NB4 (cell line): Measurements from ENCODE around the gene ATP6V0E1.

Experiments used
- DNase-seq: peaks from one replicate; pipeline ENCODE4 v3.0.0; 2010; ENCODE audit warnings: low read depth
- H3K4me3 ChIP-seq: one replicate; pipeline ENCODE4 v1.5.1; 2011; ENCODE audit warnings: mild to moderate bottlenecking, low read depth, low read length, moderate library complexity
- MYC ChIP-seq: IDR thresholded peaks from 2 replicates; pipeline ENCODE4 v1.6.1; 2011; ENCODE audit warnings: low read depth, low read length
- POLR2A ChIP-seq: IDR thresholded peaks from 2 replicates; pipeline ENCODE4 v1.6.1; 2011; ENCODE audit warnings: mild to moderate bottlenecking; ENCODE audit not compliant: insufficient read length; ENCODE audit errors: extremely low read depth
- TF ChIP-seq, protein P1 (sequence below): IDR thresholded peaks from one replicate; pipeline ENCODE4 v1.5.1; 2012; ENCODE audit warnings: low read depth, low read length
- TF ChIP-seq, protein P2 (sequence below): IDR thresholded peaks from 2 replicates; pipeline ENCODE4 v1.6.1; 2011; ENCODE audit warnings: low read depth, low read length

Gene ATP6V0E1

GRCh38 chr5:172945151-172945550 is 38.4 kb upstream of the ATP6V0E1 start:
- no peak overlapping the region for H3K4me3 ChIP-seq
- DNase-seq, result no peak
- no peak for TF ChIP-seq MYC

- H3K4me3 ChIP-seq, result no peak overlapping the region
- DNase-seq, result no peak
- TF ChIP-seq, protein P1, sequence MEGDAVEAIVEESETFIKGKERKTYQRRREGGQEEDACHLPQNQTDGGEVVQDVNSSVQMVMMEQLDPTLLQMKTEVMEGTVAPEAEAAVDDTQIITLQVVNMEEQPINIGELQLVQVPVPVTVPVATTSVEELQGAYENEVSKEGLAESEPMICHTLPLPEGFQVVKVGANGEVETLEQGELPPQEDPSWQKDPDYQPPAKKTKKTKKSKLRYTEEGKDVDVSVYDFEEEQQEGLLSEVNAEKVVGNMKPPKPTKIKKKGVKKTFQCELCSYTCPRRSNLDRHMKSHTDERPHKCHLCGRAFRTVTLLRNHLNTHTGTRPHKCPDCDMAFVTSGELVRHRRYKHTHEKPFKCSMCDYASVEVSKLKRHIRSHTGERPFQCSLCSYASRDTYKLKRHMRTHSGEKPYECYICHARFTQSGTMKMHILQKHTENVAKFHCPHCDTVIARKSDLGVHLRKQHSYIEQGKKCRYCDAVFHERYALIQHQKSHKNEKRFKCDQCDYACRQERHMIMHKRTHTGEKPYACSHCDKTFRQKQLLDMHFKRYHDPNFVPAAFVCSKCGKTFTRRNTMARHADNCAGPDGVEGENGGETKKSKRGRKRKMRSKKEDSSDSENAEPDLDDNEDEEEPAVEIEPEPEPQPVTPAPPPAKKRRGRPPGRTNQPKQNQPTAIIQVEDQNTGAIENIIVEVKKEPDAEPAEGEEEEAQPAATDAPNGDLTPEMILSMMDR, result no peak
- TF ChIP-seq POLR2A (no peak), MYC (no peak)
- TF ChIP-seq, protein P2, sequence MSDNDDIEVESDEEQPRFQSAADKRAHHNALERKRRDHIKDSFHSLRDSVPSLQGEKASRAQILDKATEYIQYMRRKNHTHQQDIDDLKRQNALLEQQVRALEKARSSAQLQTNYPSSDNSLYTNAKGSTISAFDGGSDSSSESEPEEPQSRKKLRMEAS, result no peak
Observed at GRCh38 chr5:172946146-172946545, 37.4 kb upstream of the ATP6V0E1 start.

GRCh38 chr5:172949426-172949825 is 34.1 kb upstream of the ATP6V0E1 start:
- no peak overlapping the region for H3K4me3 ChIP-seq
- TF ChIP-seq, protein P1, result no peak
- no peak for DNase-seq

DNA sequence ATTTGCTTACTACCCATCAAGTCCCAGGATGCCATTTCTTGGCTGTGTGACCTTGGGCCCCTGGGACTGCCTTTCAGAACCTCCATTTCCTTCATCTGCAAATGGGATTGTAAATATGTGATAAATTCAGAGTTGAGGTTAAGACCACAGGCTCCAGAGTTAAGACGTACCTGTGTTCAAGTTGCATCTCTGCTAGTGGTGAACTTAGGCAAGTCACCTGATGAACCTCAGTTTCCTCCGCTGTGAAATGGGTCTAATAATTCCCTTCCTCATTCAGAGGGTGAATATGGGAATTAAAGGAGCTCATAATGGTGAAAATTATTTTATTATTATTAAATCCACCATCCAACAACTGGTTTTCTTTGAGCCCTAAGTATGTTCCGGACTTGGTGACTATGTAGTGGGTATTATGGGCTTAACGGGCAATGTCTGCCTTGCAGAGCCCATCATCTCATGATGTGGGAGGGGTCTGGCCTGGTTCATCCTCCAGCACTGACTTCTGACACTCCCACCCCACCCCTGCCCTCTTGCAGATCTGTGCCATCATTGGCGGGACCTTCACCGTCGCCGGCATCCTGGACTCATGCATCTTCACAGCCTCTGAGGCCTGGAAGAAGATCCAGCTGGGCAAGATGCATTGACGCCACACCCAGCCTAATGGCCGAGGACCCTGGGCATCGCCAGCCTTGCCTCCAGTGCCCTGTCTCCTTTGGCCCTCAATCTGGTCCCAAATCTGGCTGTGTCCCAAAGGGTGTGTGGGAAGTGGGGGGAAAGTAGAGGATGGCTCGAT is 33.2 kb upstream of the ATP6V0E1 start:
- TF ChIP-seq POLR2A, result no peak
- TF ChIP-seq, protein P2, result no peak
- TF ChIP-seq MYC, result no peak
- TF ChIP-seq, protein P1, result no peak
- DNase-seq, result no peak
- no peak overlapping the region for H3K4me3 ChIP-seq

DNA sequence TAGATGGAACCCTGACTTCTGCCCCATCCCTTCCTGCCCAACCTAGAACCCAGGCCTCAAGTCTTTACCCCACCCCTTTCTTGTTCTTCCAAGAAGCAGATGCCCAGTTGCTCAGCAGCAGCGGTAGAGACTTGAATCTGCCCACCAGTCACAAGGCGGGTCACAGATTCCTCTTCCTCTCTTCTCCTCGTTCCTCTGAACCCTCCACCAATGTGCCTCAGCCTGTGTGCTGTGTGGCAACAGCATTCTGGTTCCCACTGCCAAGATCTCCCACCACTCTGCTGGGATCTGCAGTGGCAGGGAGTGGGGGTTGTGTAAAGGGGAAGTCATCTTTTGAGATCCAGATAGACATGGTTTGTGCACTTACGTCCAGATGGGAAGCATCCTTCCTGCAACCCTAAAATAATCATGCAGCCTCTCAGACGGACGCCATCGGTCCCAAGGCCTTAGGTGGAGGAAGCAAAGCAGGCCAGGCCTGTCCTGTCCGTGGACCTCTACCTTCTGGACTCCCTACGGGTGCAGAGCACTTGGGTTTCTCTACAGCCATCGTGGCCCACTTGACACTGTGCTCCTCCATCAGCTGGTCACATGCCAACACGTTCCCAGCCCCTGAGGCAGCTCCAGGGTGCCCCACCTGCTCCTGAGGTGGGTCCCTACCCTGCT is 32.1 kb upstream of the ATP6V0E1 start:
- DNase-seq, result no peak
- no peak overlapping the region for H3K4me3 ChIP-seq
- TF ChIP-seq, protein P2, result no peak
- no peak for TF ChIP-seq MYC
- TF ChIP-seq, protein P1, result no peak
- TF ChIP-seq POLR2A, result no peak

GRCh38 chr5:172952034-172952511 is 31.5 kb upstream of the ATP6V0E1 start:
- no peak overlapping the region for H3K4me3 ChIP-seq
- DNase-seq, result no peak
- TF ChIP-seq, protein P2, result no peak
- TF ChIP-seq MYC, result no peak
- TF ChIP-seq, protein P1, result no peak
- TF ChIP-seq POLR2A, result no peak
